Lung (tissue), 12 donors: ENCODE data around the gene FBXO9. TPM values are rescaled to one million over a fixed set of nuclear protein-coding genes. Genes with fewer than 3 reads are reported as not detected.

Experiments
- ATAC-seq: fragments of 200-7000 bp; cut with Tn5 transposase; one replicate; pipeline ENCODE4 v1.9.1; 2020; ENCODE audit warnings: moderate number of reproducible peaks; ENCODE audit not compliant: insufficient read depth, low FRiP score
- DNase-seq, 3 donors: peaks; one replicate each; pipeline ENCODE4 v3.0.0-alpha.2; 2013 to 2017
- H3K27ac ChIP-seq, 2 donors: one replicate each; pipeline ENCODE4 v1.5.1; 2013; ENCODE audit warnings: mild to moderate bottlenecking in 2 of 2, moderate library complexity in 2 of 2, control low read depth in 1 of 2, inconsistent platforms in 1 of 2, low read depth in 1 of 2, low read length in 1 of 2
- H3K27me3 ChIP-seq, 3 donors: one replicate each; pipeline ENCODE4 v1.5.1; 2013; ENCODE audit warnings: low read length in 2 of 3; ENCODE audit not compliant: control insufficient read depth in 3 of 3, insufficient read depth in 3 of 3
- H3K36me3 ChIP-seq, 4 donors: one replicate each; pipeline ENCODE4 v1.5.1; 2013; ENCODE audit warnings: low read length in 4 of 4, mild to moderate bottlenecking in 1 of 4, moderate library complexity in 1 of 4; ENCODE audit not compliant: control insufficient read depth in 4 of 4, insufficient read depth in 4 of 4
- H3K4me1 ChIP-seq, 5 donors: one replicate each; pipeline ENCODE4 v1.5.1; 2013; ENCODE audit warnings: low read length in 5 of 5, mild to moderate bottlenecking in 2 of 5, moderate library complexity in 1 of 5; ENCODE audit not compliant: control insufficient read depth in 5 of 5, insufficient read depth in 5 of 5
- H3K4me3 ChIP-seq: one replicate; pipeline ENCODE4 v1.5.1; 2013; ENCODE audit warnings: mild to moderate bottlenecking, control low read depth, moderate library complexity
- H3K9ac ChIP-seq, 2 donors: one replicate each; pipeline ENCODE4 v1.5.1; 2013; ENCODE audit warnings: low read length in 2 of 2, control low read depth in 1 of 2; ENCODE audit not compliant: insufficient read depth in 1 of 2
- H3K9me3 ChIP-seq, 4 donors: one replicate each; pipeline ENCODE4 v1.5.1; 2013; ENCODE audit warnings: low read length in 3 of 4, mild to moderate bottlenecking in 1 of 4, moderate library complexity in 1 of 4; ENCODE audit not compliant: control insufficient read depth in 4 of 4, insufficient read depth in 3 of 4
- CTCF ChIP-seq: IDR thresholded peaks from 2 replicates; pipeline ENCODE4 v1.5.1; 2012; ENCODE audit warnings: mild to moderate bottlenecking; ENCODE audit errors: control extremely low read depth, extremely low read depth
- WGBS, 2 donors: extraction: QIAGEN DNeasy Blood & Tissue Kit; methylation state at CpG; one replicate each; pipeline ENCODE4 v1.1.7; 2013; 5-methylcytosine and 5-hydroxymethylcytosine counted together
- polyA plus RNA-seq, 2 donors: library from polyadenylated mRNA; stranded (reverse); fragments of 200-250 nt; gene quantifications; one replicate each; pipeline ENCODE4 v1.2.1, GENCODE V29; 2013
- total RNA-seq, 2 donors: library from RNA; depleted of rRNA in 1 of 2; stranded (reverse); fragments of >200 nt in 1 of 2; gene quantifications; one replicate each; pipeline ENCODE4 v1.2.1, GENCODE V29; 2014 to 2021
- donor health status: control.
- donor health status: control.
- donor health status: Bipolar disorder and iron deficiency.
- donor health status: healthy.
- donor health status: DM: yes; HTN: yes; CAD: no.

FBXO9 gene
- total and polyA plus RNA-seq, 4 donors, result 26.0 to 117 (median 70.7) TPM

- WGBS, 2 donors, result 81 to 95% methylated on average over 4 of the region's 4 CpGs
These were observed 60.1 kb downstream of the FBXO9 start for GRCh38 chr6:53125276-53125675.

GRCh38 chr6:53128842-53129241 is 63.6 kb downstream of the FBXO9 start:
- no peaks in the 10 kb centered on the region for H3K36me3 ChIP-seq
- H3K9me3 ChIP-seq, result peaks cover 0 to 2% (median 0%) of the 10 kb centered on the region in 4 donors
- TF ChIP-seq CTCF, result no peak
- H3K27me3 ChIP-seq, result peaks cover 0 to 2% (median 0%) of the 10 kb centered on the region in 3 donors
- ATAC-seq, result peak; percentile 41
- no peak overlapping the region for H3K9ac ChIP-seq
- H3K4me3 ChIP-seq, result no peak overlapping the region
- H3K27ac ChIP-seq, result no peak overlapping the region
- no peak for DNase-seq
- peaks cover 0 to 1% (median 0%) of the 10 kb centered on the region in 5 donors for H3K4me1 ChIP-seq
- 72 to 84% methylated on average over 5 of the region's 5 CpGs for WGBS, 2 donors

More at GRCh38 chr6:53125276-53125675, 60.1 kb downstream of the FBXO9 start:
- Histone ChIP-seq H3K27ac (no peak overlapping the region), H3K4me1 (no peaks in the 10 kb centered on the region), H3K36me3 (no peaks in the 10 kb centered on the region), H3K4me3 (no peak overlapping the region), H3K9ac (no peak overlapping the region), H3K9me3 (no peaks in the 10 kb centered on the region), H3K27me3 (peaks cover 0 to 2% (median 0%) of the 10 kb centered on the region in 3 donors)
- ATAC-seq (no peak), DNase-seq (no peak)
- TF ChIP-seq CTCF, result no peak

GRCh38 chr6:53130569-53131290 is 65.5 kb downstream of the FBXO9 start:
- DNase-seq (no peak), ATAC-seq (no peak)
- 79 to 87% methylated on average over 6 of the region's 6 CpGs for WGBS, 2 donors

More at GRCh38 chr6:53130569-53131290, 65.5 kb downstream of the FBXO9 start:
- H3K36me3 ChIP-seq, result no peaks in the 10 kb centered on the region
- H3K27me3 ChIP-seq, result peaks cover 0 to 2% (median 0%) of the 10 kb centered on the region in 3 donors
- H3K9ac ChIP-seq, result no peak overlapping the region
- peaks cover 0 to 2% (median 0%) of the 10 kb centered on the region in 4 donors for H3K9me3 ChIP-seq
- no peak overlapping the region for H3K27ac ChIP-seq
- H3K4me3 ChIP-seq, result no peak overlapping the region
- TF ChIP-seq CTCF, result no peak
- H3K4me1 ChIP-seq, result peaks cover 0 to 1% (median 0%) of the 10 kb centered on the region in 5 donors
